ENCODE data around the gene HES7.

HES7 gene

GRCh38 chr17:8119581-8120519 lies 4.1 kb downstream of the HES7 start:
- no peak for TF ChIP-seq CTCF (IDR thresholded peaks at IDR 0.05; ENCODE audit: low read depth, low read length)
- peak overlapping the region; percentile 70 for H3K4me3 ChIP-seq (ENCODE audit: low read depth, low read length)

GRCh38 chr17:8118769-8119580 lies 4.9 kb downstream of the HES7 start:
- peak overlapping the region; percentile 62 for H3K4me3 ChIP-seq (ENCODE audit: low read depth, low read length)
- peak; percentile 91 for TF ChIP-seq CTCF (IDR thresholded peaks at IDR 0.05; ENCODE audit: low read depth, low read length)

- H3K4me3 ChIP-seq (ENCODE audit: low read depth, low read length): peak within 1 kb of the TSS; percentile 62
- TF ChIP-seq CTCF (IDR thresholded peaks at IDR 0.05; ENCODE audit: low read depth, low read length): no peak
Measured at GRCh38 chr17:8117980-8118768, 5.7 kb downstream of the HES7 start, which contains the start of gene ALOXE3. Gene ALOXE3 (minus strand): TSS chr17:8118514. CDS start chr17:8117990, 524 bp downstream.

GRCh38 chr17:8117367-8117979 lies 6.4 kb downstream of the HES7 start:
- peak overlapping the region; percentile 62 for H3K4me3 ChIP-seq (ENCODE audit: low read depth, low read length)
- TF ChIP-seq CTCF (IDR thresholded peaks at IDR 0.05; ENCODE audit: low read depth, low read length): no peak

- H3K4me3 ChIP-seq (ENCODE audit: low read depth, low read length): no peak overlapping the region
- TF ChIP-seq CTCF (IDR thresholded peaks at IDR 0.05; ENCODE audit: low read depth, low read length): no peak
Measured at GRCh38 chr17:8116776-8117175, 7.1 kb downstream of the HES7 start.

GRCh38 chr17:8110907-8111306 lies 13.0 kb downstream of the HES7 start:
- H3K4me3 ChIP-seq (ENCODE audit: low read depth, low read length): no peak overlapping the region
- 0 out of 2 replicates have a peak, but pooled peaks have one; percentile 4 for TF ChIP-seq CTCF (IDR thresholded peaks at IDR 0.05; ENCODE audit: low read depth, low read length)
